Diencephalon (tissue), 1 donor: Measurements from ENCODE around the gene COQ10A. TPM values are rescaled to one million over a fixed set of nuclear protein-coding genes. Genes with fewer than 3 reads are reported as not detected.

Experiments used
- total RNA-seq: library from RNA; depleted of rRNA; stranded (reverse); fragments of >200 nt; gene quantifications from one replicate; pipeline ENCODE4 v1.2.3, GENCODE V29; 2014

The COQ10A gene
- total RNA-seq: 12.5 TPM

GRCh38 chr12:56266693-56267442 lies at the start of gene COQ10A:
COQ10A (plus strand) TSS chr12:56266942; CDS start chr12:56267119, 177 bp downstream.

GRCh38 chr12:56221757-56222530 lies 44.8 kb upstream of the COQ10A start, which contains the start of gene RNF41:
RNF41 (minus strand) TSS chr12:56221922; CDS start chr12:56214047, 7,875 bp downstream.

GRCh38 chr12:56224102-56224701 lies 42.5 kb upstream of the COQ10A start, which contains the start of gene NABP2:
NABP2 (plus strand) TSS chr12:56224342; CDS start chr12:56224857, 515 bp downstream.

GRCh38 chr12:56229916-56230431 lies 36.8 kb upstream of the COQ10A start, which contains the start of gene SLC39A5:
SLC39A5 (plus strand) TSS chr12:56230051; CDS start chr12:56231275, 1,224 bp downstream.

GRCh38 chr12:56258068-56258819 lies 8.5 kb upstream of the COQ10A start, which contains the start of gene ANKRD52:
ANKRD52 (minus strand) TSS chr12:56258384; CDS start chr12:56258269, 115 bp downstream.

GRCh38 chr12:56299853-56300643 lies 33.3 kb downstream of the COQ10A start, which contains the start of gene CS:
CS (minus strand) TSS chr12:56300330; CDS start chr12:56300201, 129 bp downstream.

GRCh38 chr12:56315622-56316473 lies 49.1 kb downstream of the COQ10A start, which contains the start of gene CNPY2:
CNPY2 (minus strand) TSS chr12:56315988; CDS start chr12:56315217, 771 bp downstream.

Other genes starting within 250 kb of the COQ10A start
- 3.7 TPM for gene IKZF4, start 245.9 kb upstream of the COQ10A start, total RNA-seq
- gene RPS26, start 225.0 kb upstream of the COQ10A start, total RNA-seq: 40.4 TPM
- 6.2 TPM for gene ERBB3, start 186.8 kb upstream of the COQ10A start, total RNA-seq
- gene PA2G4, start 162.4 kb upstream of the COQ10A start, total RNA-seq: 70.8 TPM
- gene RPL41, start 150.3 kb upstream of the COQ10A start, total RNA-seq: 1,096 TPM
- gene ZC3H10, start 148.7 kb upstream of the COQ10A start, total RNA-seq: 7.4 TPM
- 51.9 TPM for gene ESYT1, start 138.7 kb upstream of the COQ10A start, total RNA-seq
- 118 TPM for gene MYL6B, start 114.4 kb upstream of the COQ10A start, total RNA-seq
- gene MYL6, start 108.6 kb upstream of the COQ10A start, total RNA-seq: 650 TPM
- 108 TPM for gene SMARCC2, start 77.5 kb upstream of the COQ10A start, total RNA-seq
- gene RNF41, start 45.0 kb upstream of the COQ10A start, total RNA-seq: 71.3 TPM
- gene NABP2, start 42.6 kb upstream of the COQ10A start, total RNA-seq: 26.3 TPM
- gene SLC39A5, start 36.9 kb upstream of the COQ10A start, total RNA-seq: not detected
- gene ANKRD52, start 8.6 kb upstream of the COQ10A start, total RNA-seq: 23.5 TPM
- gene CS, start 33.4 kb downstream of the COQ10A start, total RNA-seq: 153 TPM
- gene CNPY2, start 49.0 kb downstream of the COQ10A start, total RNA-seq: 39.9 TPM
- gene PAN2, start 67.1 kb downstream of the COQ10A start, total RNA-seq: 30.9 TPM
- gene IL23A, start 71.9 kb downstream of the COQ10A start, total RNA-seq: 0.92 TPM
- gene STAT2, start 93.2 kb downstream of the COQ10A start, total RNA-seq: 78.4 TPM
- not detected for gene APOF, start 95.9 kb downstream of the COQ10A start, total RNA-seq
- 7.4 TPM for gene TIMELESS, start 182.5 kb downstream of the COQ10A start, total RNA-seq
- not detected for gene MIP, start 187.7 kb downstream of the COQ10A start, total RNA-seq
- gene SPRYD4, start 201.6 kb downstream of the COQ10A start, total RNA-seq: 2.3 TPM
- gene GLS2, start 221.2 kb downstream of the COQ10A start, total RNA-seq: 8.5 TPM